ENCODE data around the gene GABARAP.

- TF ChIP-seq FOXM1 (IDR thresholded peaks at IDR 0.05; ENCODE audit: low read depth) (no peak), RAD21 (IDR thresholded peaks at IDR 0.05; ENCODE audit: low read length) (no peak)
Measured at GRCh38 chr17:7204336-7204735, 37.9 kb downstream of the GABARAP start.
